ENCODE measurements around the gene RASL10A. TPM values are rescaled to one million over a fixed set of nuclear protein-coding genes. Genes with fewer than 3 reads are reported as not detected.

Gene RASL10A
- total RNA-seq, 1 experiment from 2014 or later, result 1.6 TPM

DNA sequence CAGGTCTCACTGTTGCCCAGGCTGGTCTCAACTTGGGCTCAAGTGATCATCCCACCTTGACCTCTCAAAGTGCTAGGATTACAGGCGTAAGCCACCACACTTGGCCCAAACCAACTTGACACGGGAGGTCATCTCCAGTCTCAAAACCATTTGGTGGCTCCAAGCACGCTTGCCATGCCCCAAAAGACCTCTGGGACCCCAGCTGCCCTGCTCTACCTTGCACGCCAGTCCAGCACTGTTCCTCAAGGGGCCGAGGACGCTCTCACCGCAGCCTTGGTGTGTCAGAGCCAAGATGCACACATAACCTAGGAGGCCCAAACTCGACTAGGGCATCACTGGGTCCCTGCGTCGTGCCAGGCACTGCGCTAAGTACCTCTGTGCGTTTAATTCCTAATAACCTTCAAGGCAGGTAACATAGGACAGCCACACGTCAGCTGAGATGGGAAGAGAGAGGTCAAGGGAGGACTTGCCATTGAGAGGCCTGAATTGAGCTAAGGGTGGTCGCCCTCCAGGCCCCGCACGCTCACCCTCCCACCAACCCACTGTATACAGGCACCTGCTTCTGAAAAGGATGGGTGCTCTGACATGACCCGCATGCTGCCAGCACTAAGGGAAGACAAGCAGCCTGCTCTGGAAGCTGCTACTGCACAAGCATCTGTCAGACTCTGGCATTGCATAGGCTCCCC lies 13.6 kb downstream of the RASL10A start:
- TF ChIP-seq CTCF (IDR thresholded peaks at IDR 0.05; ENCODE audit: unreplicated experiment), result no peak
- BruUV-seq (replicated peaks), result no TSS peak
- CTCF ChIA-PET, result no interaction called here
- H3K27me3 Mint-ChIP-seq (ENCODE audit: unreplicated experiment), result no peaks in the 10 kb centered on the region
- H3K36me3 Mint-ChIP-seq (ENCODE audit: insufficient read depth, unreplicated experiment), result peaks cover 84% of the 10 kb centered on the region
- DNase-seq, result no peak
- intact Hi-C loops (cut with micrococcal nuclease; ENCODE audit: unreplicated experiment), result no loop called here
- H3K27ac Mint-ChIP-seq (ENCODE audit: unreplicated experiment), result peak overlapping the region; percentile 46
- no peaks in the 10 kb centered on the region for H3K9me3 Mint-ChIP-seq (ENCODE audit: low read depth, unreplicated experiment)
- H3K4me1 Mint-ChIP-seq (ENCODE audit: low read depth, unreplicated experiment), result no peaks in the 10 kb centered on the region
- H3K4me3 Mint-ChIP-seq (ENCODE audit: low read depth, unreplicated experiment), result no peak overlapping the region

GRCh38 chr22:29300807-29301601 lies 14.5 kb downstream of the RASL10A start:
- intact Hi-C loops (cut with micrococcal nuclease; ENCODE audit: unreplicated experiment), result no loop called here
- DNase-seq, result no peak
- Mint-ChIP-seq H3K27ac (ENCODE audit: unreplicated experiment) (peak overlapping the region; percentile 46), H3K9me3 (ENCODE audit: low read depth, unreplicated experiment) (no peaks in the 10 kb centered on the region), H3K4me3 (ENCODE audit: low read depth, unreplicated experiment) (no peak overlapping the region), H3K4me1 (ENCODE audit: low read depth, unreplicated experiment) (no peaks in the 10 kb centered on the region), H3K27me3 (ENCODE audit: unreplicated experiment) (no peaks in the 10 kb centered on the region), H3K36me3 (ENCODE audit: insufficient read depth, unreplicated experiment) (peaks cover 84% of the 10 kb centered on the region)
- CTCF ChIA-PET, result no interaction called here
- TF ChIP-seq CTCF (IDR thresholded peaks at IDR 0.05; ENCODE audit: unreplicated experiment), result no peak
- BruUV-seq (replicated peaks), result no TSS peak

DNA sequence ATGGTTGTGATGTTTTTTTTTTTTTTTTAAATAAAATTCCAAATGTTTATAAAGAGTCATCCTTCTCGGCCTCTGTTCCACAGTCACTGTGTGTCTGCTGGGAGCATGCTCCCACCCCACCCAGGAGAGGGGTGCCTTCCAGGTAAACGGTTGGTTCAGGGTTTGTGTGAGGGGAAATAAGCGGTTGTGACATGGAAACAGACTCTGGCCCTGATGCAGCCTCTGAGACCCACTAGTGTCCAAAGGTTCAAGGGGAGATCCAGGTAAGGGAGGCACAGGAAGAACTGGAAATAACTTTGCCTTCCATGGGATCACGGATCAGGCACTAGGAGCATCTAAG lies 15.1 kb downstream of the RASL10A start:
- no peak for TF ChIP-seq CTCF (IDR thresholded peaks at IDR 0.05; ENCODE audit: unreplicated experiment)
- Mint-ChIP-seq H3K36me3 (ENCODE audit: insufficient read depth, unreplicated experiment) (peaks cover 83% of the 10 kb centered on the region), H3K27me3 (ENCODE audit: unreplicated experiment) (no peaks in the 10 kb centered on the region), H3K4me3 (ENCODE audit: low read depth, unreplicated experiment) (no peak overlapping the region), H3K27ac (ENCODE audit: unreplicated experiment) (peak overlapping the region; percentile 46), H3K9me3 (ENCODE audit: low read depth, unreplicated experiment) (no peaks in the 10 kb centered on the region), H3K4me1 (ENCODE audit: low read depth, unreplicated experiment) (no peaks in the 10 kb centered on the region)
- BruUV-seq (replicated peaks), result no TSS peak
- intact Hi-C loops (cut with micrococcal nuclease; ENCODE audit: unreplicated experiment), result no loop called here
- no peak for DNase-seq
- CTCF ChIA-PET, result no interaction called here

DNA sequence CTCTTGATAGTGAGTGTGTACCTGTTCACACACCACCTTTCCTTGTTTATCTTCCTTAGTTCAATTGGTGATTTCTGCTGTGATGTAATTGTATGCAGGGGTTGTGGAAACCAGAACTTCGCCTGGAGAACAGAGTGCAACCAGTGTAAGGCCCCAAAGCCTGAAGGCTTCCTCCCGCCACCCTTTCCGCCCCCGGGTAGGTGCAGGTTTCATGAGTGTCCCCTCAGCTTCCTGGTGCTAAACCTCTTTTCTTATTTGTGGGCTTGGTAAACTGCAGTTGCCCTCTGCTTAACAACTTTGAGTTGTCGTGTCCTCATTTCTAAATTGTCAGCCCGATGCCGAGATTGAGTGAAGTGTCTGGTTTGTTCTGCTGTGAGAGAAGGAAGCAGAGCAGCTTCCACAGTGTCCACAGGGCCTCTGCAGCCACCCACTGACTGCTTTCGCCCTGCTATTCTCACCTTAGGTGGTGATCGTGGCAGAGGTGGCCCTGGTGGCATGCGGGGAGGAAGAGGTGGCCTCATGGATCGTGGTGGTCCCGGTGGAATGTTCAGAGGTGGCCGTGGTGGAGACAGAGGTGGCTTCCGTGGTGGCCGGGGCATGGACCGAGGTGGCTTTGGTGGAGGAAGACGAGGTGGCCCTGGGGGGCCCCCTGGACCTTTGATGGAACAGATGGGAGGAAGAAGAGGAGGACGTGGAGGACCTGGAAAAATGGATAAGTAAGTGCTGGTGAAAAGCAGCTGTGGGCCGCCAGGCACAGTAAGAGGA lies 16.2 kb downstream of the RASL10A start:
- Mint-ChIP-seq H3K4me1 (ENCODE audit: low read depth, unreplicated experiment) (no peaks in the 10 kb centered on the region), H3K36me3 (ENCODE audit: insufficient read depth, unreplicated experiment) (peaks cover 83% of the 10 kb centered on the region), H3K9me3 (ENCODE audit: low read depth, unreplicated experiment) (no peaks in the 10 kb centered on the region), H3K27me3 (ENCODE audit: unreplicated experiment) (no peaks in the 10 kb centered on the region), H3K27ac (ENCODE audit: unreplicated experiment) (peak overlapping the region; percentile 1), H3K4me3 (ENCODE audit: low read depth, unreplicated experiment) (no peak overlapping the region)
- intact Hi-C loops (cut with micrococcal nuclease; ENCODE audit: unreplicated experiment), result no loop called here
- CTCF ChIA-PET, result no interaction called here
- BruUV-seq (replicated peaks), result no TSS peak
- TF ChIP-seq CTCF (IDR thresholded peaks at IDR 0.05; ENCODE audit: unreplicated experiment), result no peak
- DNase-seq, result no peak
